HEK293T (cell line): ENCODE results near the gene SLAMF9.

Experiments used
- BHLHE40 ChIP-seq: fragments of 450-650 bp; IDR thresholded peaks from 2 replicates; pipeline ENCODE4 v1.6.1; 2016; ENCODE audit warnings: mild to moderate bottlenecking, moderate library complexity, borderline replicate concordance
- ELF4 ChIP-seq: fragments of 450-650 bp; IDR thresholded peaks from 2 replicates; pipeline ENCODE4 v1.6.1; 2017; ENCODE audit warnings: antibody characterized with exemption
- FOXA1 ChIP-seq: fragments of 450-650 bp; IDR thresholded peaks from 2 replicates; pipeline ENCODE4 v1.6.1; 2016; ENCODE audit warnings: mild to moderate bottlenecking
- FOXK2 ChIP-seq: fragments of 450-650 bp; IDR thresholded peaks from 2 replicates; pipeline ENCODE4 v1.6.1; 2016; ENCODE audit warnings: mild to moderate bottlenecking
- FOXM1 ChIP-seq: fragments of 450-650 bp; IDR thresholded peaks from 2 replicates; pipeline ENCODE4 v1.6.1; 2017; ENCODE audit warnings: mild to moderate bottlenecking, borderline replicate concordance
- HDGF ChIP-seq: fragments of 450-650 bp; IDR thresholded peaks from 2 replicates; pipeline ENCODE4 v1.6.1; 2017; ENCODE audit warnings: antibody characterized with exemption, borderline replicate concordance
- PKNOX1 ChIP-seq: fragments of 450-650 bp; IDR thresholded peaks from 2 replicates; pipeline ENCODE4 v1.6.1; 2016
- SP1 ChIP-seq: fragments of 450-650 bp; IDR thresholded peaks from 2 replicates; pipeline ENCODE4 v1.6.1; 2017
- ZNF384 ChIP-seq: fragments of 450-650 bp; IDR thresholded peaks from 2 replicates; pipeline ENCODE4 v1.6.1; 2016

GRCh38 chr1:159927849-159928431, 26.1 kb downstream of the SLAMF9 start:
- TF ChIP-seq FOXK2, result no peak
- no peak for TF ChIP-seq ELF4
- no peak for TF ChIP-seq FOXM1
- no peak for TF ChIP-seq SP1
- no peak for TF ChIP-seq PKNOX1
- no peak for TF ChIP-seq ZNF384
- TF ChIP-seq FOXA1, result no peak
- no peak for TF ChIP-seq BHLHE40
- TF ChIP-seq HDGF, result no peak
